Left hindlimb (tissue), 1 donor: ENCODE data around the gene MT1H.
"Not testable (repeated sequence)": the region's sequence is repeated elsewhere in the genome, so short reads cannot be mapped to it uniquely, and the experiment has no call there.

Experiments
- DNase-seq: peaks from one replicate; pipeline ENCODE4 v3.0.0-alpha.2; 2018

The MT1H gene

DNA sequence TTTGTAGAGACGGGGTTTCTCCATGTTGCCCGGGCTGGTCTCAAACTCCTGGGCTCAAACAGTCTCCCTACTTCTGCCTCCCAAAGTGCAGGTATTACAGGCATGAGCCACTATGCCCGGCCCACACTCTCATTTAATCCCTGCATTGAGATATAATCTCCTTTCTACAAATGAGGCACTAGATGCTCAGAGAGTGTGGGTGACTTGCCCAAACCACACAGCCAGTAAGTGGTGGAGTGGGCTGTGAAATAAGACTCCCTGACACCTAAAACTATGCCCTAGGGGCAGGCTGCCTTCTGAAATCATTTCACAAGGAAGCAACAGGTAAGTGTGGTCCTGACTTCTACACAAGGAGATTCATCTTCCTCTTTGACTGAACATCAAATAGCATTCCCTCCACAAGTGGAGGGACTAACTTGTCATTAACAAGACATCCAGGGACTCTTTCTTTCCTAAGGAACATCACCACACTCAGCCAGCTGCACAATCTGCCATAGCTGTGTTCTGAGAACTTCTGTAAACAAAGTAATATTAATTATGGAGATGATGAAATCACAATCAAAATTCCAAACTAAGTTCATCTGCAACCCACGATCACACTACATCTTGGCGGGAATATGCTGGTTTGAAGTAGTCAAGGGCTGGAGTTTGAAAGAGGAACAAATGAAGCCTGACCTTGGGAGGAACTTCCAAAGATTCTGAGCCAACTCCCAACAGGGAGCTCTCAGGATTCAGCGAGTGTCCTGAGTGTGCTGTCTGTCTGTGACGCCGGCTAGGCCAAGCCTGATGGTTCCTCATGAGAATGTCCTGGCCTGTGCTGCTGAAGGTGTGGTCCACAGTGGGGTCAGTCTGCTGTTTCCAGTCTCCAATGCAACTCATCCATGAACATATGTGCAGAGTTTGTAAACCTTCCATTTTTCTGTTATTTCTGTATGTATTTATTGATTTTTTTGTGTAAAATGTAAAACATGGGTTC, 4.0 kb upstream of the MT1H start:
- not testable (repeated sequence) for DNase-seq

DNA sequence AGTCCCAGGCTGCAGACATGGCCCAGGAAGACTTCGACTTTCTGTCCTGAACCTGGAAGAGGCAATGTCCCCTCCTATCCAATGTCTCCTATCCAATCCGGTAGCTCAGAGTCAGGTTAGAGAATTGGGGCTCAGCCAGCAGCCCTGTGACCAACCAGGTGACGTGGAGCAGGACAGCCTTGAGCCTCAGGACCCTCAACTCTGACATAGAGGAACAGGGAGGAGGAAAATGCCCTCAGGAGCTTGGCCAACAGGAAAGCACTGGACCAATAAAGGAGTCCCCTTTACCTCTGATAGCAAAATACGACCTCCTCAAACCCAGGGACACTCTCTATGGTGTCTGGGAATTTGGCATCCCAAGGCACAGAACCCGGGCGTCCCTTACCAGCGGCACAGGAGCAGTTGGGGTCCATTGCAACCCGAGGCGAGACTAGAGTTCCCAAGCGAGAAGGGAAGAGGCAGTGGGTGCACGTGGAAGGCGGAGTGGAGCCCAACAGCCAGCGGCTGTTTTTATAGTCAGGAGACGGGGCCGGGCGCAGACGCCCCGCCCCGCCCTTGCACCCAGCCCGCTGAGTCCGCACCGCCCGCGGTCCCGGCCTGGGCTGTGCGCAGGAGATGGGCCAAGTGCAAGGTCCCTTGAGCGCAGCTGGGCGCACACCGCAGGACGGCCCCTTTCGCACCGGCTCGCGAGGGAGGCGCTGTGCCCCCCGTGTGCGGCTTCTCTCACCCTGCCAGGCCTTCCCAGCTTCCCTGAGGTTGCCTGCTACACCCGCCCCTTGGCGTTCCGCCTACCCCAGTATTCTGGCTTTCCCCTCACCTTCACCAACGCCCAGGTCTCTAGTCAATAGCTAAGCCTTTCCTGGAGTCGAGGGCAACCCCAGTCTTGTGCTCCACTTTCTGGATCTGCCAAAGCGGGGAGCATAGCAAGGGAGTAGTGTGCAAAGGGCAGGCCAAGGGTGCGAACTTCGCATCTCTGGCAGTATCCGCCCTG, 1.7 kb upstream of the MT1H start, which contains the start of gene MT1G:
Gene MT1G (minus strand): TSS at position 485 of the 991 bp plus-strand sequence. CDS start 72 bp downstream, at position 413.
- no peak for DNase-seq

DNA sequence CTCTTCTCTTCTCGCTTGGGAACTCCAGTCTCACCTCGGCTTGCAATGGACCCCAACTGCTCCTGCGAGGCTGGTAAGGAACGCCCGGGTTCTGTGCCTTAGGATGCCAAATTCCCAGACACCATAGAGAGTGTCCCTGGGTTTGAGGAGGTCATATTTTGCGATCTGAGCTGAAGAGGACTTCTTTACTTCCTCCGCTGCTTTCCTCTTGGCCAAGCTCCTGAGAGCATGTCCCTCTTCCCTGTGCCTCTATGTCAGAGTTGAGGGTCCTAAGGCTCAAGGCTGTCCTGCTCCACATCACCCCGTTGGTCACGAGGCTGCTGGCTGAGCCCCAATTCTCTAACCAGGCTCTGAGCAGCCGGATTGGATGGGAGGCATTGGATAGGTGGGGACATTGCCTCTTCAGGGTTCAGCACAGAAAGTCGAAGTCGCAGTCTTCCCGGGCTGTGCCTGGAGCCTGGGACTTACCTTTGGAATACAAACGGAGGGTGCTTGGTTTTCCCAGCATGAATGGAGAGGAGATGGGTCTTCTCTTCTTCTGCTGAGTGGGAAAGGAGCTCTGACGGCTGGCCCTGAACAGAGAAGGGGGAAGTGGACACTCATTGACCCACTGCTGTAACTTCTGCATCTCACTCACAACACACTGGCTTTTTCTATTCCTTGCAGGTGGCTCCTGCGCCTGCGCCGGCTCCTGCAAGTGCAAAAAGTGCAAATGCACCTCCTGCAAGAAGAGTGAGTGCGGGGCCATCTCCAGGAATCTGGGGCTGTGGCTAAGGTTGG, 416 bp downstream of the MT1H start:
- no peak for DNase-seq

DNA sequence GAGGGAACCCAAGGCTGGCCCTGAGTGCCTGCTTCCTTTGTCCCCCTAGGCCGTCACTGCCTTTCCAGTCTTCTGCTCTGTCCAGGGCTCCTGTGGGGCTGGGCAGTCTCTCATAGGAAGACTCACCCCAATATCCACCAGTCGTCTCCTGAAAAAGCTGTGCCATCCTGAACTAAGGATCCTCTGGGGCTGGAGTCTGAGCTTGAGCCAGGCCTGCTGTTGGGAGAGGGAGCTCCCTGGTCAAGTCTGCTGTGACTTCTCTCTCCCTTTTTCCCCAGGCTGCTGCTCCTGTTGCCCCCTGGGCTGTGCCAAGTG, 963 bp downstream of the MT1H start:
- DNase-seq: no peak

DNA sequence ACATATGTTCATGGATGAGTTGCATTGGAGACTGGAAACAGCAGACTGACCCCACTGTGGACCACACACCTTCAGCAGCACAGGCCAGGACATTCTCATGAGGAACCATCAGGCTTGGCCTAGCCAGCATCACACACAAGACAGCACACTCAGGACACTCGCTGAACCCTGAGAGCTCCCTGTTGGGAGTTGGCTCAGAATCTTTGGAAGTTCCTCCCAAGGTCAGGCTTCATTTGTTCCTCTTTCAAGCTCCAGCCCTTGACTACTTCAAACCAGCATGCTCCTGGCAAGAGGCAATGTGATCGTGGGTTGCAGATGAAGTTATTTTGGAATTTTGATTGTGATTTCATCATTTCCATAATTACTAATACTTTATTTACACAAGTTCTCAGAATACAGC, 2.1 kb downstream of the MT1H start:
- DNase-seq: not testable (repeated sequence)

DNA sequence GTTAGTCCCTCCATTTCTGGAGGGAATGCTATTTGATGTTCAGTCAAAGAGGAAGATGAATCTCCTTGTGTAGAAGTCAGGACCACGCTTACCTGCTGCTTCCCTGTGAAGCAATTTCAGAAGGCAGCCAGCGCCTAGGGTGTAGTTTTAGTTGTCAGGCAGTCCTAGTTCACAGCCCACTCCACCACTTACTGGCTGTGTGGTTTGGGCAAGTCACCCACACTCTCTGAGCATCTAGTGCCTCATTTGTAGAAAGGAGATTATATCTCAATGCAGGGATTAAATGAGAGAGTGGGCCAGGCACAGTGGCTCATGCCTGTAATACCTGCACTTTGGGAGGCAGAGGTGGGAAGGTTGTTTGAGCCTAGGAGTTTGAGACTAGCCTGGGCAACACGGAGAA, 2.6 kb downstream of the MT1H start:
- not testable (repeated sequence) for DNase-seq

DNA sequence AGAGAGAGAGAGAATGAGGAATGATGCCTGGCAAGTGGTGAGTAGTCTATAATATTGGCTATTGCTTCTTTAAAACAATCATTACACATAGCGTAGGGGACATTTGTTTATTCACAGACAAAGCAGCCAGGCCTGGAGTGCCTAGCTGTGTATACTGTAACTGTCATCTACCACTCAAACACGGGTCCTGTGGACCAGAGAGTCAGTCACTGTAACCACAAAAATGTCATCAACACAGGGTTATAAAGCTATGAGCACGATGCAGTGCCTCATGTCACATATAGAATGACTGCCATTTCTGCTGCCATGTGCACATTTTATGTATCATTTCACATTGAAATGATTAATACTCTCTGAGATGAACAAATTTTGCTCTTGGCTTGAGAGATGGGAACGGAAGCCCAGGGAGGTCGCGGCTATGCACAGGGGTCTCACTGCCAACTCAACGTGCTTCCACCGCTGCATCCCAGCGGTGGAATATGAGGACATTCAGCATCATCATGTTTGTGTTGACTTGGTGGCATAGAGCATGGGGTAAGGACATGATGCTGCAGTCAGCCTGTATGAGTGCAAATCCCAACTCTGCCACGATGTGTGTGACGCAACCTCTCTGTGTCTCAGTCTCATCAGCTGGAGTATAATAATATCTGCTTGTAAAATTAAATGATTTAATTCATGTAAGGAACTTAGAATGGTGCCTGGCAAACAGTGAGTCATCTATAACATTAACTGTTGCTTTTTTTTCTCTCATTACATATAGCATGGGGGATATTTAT, 3.3 kb downstream of the MT1H start:
- DNase-seq: no peak

DNA sequence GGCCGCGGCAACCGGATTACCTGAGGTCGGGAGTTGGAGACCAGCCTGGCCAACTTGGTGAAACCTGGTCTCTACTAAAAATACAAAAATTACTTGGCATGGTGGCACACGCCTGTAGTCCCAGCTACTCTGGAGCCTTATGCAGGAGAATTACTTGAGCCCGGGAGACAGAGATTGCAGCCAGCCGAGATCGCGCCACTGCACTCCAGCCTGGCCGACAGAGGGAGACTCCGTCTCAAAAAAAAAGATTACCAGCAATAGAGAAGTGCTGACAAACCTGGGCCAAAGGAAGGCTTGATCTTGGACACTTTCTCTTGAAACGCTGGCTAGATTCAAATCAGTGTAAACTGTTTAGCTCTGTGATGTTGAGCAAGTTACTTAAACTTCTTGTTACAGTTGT, 4.3 kb downstream of the MT1H start:
- DNase-seq: no peak

DNA sequence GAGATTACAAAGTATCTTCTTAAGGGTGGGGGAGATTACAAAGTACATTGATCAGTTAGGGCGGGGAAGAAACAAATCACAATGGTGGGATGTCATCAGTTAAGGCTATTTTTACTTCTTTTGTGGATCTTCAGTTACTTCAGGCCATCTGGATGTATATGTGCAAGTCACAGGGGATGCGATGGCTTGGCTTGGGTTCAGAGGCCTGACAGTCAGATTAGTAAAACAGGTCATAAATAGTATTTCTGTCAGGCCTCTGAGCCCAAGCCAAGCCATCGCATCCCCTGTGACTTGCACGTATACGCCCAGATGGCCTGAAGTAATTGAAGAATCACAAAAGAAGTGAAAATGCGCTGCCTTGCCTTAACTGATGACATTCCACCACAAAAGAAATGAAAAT, 5.0 kb downstream of the MT1H start:
- DNase-seq: not testable (repeated sequence)

DNA sequence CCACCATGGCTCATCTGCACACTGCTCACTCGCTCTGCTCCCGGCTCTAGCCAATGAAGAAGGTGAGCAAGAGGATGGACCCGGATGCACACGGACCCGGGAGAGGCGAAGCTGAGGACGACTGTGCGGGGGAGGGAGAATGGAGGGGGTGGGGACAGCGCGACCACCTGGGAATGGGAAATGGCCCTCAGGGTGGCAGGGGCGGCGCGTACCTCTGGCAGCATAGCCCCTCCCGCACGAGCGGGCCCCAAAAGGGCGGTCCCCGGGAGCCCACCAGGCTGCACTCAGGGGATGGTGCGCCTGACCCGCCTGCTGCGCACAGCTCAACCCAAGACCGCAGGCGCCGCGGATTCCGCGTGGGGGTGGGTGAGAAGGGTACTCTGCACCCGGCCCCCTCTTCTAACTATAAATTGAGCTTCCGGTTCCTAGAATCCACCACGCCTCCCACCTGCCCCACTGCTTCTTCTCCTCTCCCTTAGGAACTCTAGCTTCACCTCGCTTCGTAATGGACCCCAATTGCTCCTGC, 6.1 kb downstream of the MT1H start:
- DNase-seq: no peak

DNA sequence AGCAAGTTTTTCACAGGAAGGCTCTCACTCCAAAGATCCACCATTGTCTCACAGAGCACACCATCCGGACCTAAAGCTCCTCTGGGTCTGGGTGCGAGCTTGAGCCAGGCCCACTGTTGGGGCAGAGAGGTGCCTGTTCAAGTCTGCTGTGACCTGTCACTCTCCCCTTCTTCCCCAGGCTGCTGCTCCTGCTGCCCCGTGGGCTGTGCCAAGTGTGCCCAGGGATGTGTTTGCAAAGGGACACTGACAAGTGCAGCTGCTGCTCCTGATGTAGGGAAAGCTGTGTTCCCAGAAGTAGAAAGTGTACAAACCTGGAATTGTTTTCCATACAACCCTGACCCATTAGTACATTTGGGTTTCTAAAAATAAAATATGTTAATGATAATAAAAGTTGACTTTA, 7.9 kb downstream of the MT1H start:
- DNase-seq: no peak

DNA sequence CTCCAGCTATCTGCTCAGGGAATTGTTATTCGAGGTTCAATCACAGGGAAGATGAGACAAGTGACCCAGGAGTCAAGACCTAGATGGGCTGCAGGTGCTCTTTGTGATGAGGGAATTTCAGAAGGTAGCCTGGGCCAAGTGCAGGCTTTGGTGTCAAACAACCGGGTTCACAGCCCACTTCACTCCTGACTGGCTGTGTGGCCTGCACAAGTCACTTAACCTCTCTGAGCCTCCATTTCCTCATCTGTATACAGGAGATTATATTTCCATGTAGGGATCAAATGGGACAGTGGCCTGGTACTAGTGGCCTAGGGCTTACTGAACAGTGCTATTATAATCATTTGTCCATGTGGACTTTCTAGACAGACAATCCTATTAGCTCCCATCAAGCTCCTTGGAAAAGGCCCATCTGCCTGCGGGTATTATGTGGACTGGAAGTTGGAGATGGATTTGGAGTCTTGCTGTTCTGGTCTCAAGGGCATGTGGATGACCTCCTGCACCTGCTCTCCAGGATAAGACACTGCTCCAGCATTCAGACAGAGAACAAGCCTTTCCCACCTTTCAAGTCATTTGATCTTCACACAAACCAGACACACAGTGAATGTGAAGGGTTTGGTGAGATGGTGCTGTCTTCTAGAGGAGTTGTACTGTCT, 9.6 kb downstream of the MT1H start:
- no peak for DNase-seq

DNA sequence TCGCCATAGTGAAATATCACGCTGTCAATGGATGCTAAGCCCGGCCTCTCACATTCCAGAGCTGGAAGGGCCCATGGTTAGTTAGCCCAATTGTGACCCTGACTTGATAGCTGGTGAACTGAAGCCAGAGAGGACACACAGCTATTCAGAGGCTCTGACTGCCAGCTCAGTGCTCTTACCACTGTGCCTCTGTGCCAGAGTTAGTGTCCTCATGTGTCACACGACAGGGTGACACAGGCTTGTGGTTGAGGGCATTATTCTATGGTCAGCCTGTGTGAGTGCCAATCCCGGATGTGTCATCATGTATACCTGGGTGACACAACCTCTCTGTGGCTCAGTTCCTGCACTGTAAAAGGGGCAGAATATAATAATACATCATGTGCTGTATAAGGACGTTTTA, 10.2 kb downstream of the MT1H start:
- DNase-seq: no peak

DNA sequence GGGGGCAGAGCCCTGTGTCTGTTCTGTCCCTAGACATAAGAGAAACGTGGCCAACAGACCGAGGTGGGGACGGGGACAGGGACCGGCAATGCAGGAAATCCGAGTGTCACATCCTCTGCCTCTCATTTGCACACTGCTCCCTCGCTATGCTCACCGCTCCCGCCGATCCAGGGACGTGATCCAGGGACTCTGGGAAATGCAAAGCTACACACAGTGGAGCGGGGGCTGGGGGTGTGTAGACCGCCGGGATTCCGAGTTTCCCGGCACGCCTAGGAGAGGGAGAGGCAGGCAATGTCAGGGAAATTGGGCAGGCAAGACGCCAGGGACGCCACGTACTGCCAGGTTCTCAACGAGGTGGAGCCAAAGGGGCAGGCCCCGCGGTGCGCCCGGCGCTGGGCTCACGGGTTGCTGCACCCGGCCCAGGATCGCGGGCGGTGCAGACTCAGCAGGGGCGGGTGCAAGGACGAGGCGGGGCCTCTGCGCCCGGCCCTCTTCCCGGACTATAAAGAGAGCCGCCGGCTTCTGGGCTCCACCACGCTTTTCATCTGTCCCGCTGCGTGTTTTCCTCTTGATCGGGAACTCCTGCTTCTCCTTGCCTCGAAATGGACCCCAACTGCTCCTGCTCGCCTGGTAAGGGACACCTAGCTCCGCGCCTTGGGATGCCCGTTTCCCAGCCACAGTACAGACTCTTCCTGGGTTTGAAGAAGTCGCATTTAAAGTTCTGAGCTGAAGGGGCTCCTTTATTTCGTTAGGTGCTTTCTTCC, 12.5 kb downstream of the MT1H start, which contains the start of gene MT1X:
Gene MT1X (plus strand): TSS at position 532 of the 764 bp plus-strand sequence. CDS start 71 bp downstream, at position 603.
- peak; percentile 92 for DNase-seq

DNA sequence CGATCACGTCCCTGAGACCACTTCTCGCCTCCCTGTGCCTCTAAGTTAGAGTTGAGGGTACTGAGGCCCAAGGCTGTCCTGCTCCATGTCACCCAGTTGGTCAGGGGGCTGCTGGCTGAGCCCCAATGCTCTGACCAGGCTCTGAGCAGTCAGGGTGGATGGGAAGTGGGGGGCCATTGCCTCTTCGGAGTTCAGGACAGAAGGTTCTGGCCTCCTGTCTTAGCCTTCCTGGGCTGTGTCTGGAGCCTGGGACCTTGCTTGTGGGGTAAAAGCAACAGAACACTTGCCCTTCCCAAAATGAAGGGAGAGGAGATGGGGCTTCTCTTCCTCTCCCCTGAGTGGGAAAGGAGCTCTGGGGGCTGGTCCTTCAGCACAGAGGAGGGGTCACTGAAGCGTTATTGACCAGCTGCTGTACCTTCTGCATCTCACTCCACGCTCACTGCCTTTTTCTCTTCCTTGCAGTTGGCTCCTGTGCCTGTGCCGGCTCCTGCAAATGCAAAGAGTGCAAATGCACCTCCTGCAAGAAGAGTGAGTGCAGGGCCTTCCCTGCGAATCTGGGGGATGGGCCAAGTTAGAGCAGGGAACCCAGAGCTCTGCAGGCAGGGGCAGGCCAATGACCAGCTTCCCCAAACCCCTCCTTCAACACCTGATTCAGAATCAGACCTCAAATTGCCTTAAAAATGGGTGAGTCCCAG, 13.2 kb downstream of the MT1H start:
- DNase-seq: no peak

DNA sequence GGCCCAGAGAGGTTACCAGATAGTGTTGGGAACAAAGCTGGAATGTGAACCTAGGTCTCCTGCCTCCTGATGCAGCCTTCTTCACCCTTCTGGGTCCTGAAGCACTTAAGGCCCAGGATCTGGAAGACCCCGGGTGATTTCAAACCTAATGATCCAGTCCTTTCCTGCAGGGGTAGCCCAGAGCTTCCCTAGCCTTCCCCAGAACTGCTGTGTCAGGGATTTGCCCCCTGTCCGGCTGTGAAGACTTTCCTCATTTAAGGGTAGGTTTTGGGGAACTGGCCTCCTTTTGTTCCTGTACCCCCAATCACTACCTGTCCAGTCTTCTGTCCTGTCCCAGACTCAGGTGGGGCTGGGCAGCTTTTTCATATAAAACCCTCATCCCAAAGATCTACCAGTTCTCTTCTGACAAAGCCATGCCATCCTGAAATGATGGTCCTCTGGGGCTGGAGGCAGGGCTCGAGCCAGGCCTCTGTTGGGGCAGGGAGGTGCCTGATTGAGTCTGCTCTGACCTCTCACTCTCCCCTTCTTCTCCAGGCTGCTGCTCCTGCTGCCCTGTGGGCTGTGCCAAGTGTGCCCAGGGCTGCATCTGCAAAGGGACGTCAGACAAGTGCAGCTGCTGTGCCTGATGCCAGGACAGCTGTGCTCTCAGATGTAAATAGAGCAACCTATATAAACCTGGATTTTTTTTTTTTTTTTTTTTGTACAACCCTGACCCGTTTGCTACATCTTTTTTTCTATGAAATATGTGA, 14.0 kb downstream of the MT1H start:
- DNase-seq: no peak

DNA sequence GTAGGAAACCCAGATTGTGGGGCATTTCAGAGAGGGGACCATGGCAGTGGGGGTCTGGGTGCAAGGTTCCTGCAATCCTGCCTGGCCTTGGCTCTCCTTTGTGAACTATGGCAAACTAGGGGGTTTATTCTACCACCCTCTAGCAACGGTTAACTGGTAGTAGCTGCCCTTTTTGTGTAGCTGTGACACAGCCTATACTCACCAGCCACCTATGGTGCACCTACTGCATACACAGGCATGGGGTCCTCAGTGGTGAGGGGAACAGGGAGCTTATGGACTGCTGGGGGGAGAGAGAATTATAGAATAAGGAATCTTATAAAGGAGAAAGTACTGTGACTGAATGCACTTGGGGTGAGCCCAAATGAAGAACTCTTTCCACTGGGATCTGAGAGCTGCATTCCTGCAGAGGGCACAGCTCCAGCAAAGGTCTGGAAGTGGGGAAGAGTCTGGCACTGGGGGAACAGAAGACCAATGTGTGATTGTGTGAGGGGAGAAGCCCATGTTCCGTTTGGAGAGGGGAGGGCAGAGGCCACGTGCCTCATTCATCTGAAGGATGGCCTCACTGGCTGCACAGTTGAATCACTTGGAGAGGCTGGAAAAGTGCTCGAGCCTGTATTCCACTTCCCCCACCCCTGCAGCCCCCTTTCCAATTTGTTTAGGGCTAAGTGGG, 14.8 kb downstream of the MT1H start:
- DNase-seq: no peak

DNA sequence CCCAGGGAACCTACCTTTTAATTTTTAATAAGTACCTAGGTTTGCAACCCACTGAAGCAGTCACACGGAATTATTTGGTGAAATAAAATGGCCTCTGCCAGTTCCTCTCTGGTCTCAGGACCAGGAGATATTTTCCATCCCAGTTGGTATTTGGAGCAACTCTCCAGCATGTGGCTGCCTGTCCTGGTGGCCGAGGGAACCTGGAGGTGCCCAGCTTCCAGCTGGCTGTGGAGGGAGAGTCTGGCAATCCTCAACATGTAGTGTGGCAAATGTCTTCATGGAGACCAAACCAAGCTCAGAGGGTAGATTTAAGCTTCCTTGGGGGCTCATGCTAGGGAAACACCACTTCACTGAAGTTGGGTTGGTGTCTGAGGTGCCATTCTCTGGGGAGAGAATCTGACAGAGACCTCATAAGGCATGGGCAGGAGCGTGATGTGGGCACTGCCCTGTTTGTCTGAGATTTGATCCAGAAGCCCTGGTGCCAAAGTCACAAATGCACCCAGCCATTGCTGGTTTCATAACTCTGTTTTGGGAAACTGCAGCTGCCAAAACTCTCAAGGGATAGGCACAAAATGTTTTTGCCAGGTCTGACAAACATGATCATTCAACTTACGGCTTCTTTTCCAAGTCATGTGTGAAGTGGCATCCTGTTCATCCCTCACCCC, 15.4 kb downstream of the MT1H start:
- DNase-seq: no peak
